H54 (cell line): Measurements from ENCODE around the gene PRAMEF1.
"Not testable (repeated sequence)": the region's sequence is repeated elsewhere in the genome, so short reads cannot be mapped to it uniquely, and the experiment has no call there.

Source experiments
- DNase-seq: peaks from one replicate; pipeline ENCODE4 v3.0.0; 2011; ENCODE audit warnings: low spot score, mixed read lengths; ENCODE audit not compliant: insufficient read length
- FAIRE-seq: peaks from 3 replicates; lab custom pipeline; 2011; peaks lifted over from hg19 to GRCh38; lab: Jason Lieb, UNC
- POLR2A ChIP-seq: IDR thresholded peaks from 2 replicates; pipeline ENCODE4 v1.6.1; 2011; ENCODE audit warnings: low read depth, mild to moderate bottlenecking, low read length

The PRAMEF1 gene

DNA sequence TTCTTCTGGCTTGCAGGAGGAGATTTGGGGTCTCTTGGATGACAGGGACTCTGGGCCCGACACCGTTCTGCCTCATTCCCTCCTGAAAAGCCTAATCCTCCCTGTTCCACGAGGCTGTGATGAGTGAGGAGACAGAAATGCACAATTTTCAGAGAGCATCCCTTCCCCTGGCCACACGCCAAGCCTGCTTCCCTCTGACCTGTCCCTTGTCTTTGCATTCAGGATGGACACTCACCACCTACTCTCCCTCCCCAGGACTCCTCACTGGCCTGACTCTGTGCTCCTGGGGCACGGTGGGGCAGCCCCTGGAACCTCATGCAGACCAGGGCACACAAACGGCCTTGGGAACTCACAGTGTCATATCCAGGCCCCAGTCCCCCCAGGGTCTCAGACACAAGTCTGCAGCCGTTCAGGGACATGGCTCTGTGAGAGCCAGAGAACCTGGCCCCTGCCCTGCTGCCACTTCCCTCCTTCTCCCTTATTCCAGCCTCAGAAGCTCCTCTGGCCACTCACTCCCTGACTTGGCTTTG, 21.2 kb upstream of the PRAMEF1 start:
- no peak for FAIRE-seq
- no peak for DNase-seq
- TF ChIP-seq POLR2A: no peak

DNA sequence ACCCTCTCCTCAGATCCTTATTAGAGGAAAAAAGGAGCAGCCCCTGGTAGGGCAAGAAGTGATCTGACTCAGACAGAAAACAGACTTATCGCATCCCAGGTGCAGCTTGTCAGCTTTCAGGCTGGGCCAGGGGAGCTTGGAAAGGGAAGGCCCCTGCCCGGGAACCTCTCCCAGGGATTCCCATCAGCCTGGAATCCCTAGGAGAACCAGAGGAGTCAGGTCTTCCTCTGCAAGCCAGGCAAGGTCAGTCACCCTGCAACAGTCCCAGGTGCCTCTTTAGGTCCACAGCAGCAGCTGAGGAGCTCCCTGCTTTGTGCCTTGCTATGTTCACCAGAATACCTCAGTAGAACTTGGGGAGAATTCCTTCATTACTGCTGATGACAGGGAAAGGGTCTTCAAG, 20.6 kb upstream of the PRAMEF1 start:
- DNase-seq: no peak
- no peak for TF ChIP-seq POLR2A
- FAIRE-seq: no peak

GRCh38 chr1:12771186-12771585, 20.0 kb upstream of the PRAMEF1 start:
- FAIRE-seq: no peak
- DNase-seq: no peak
- TF ChIP-seq POLR2A: no peak

- DNase-seq (no peak), FAIRE-seq (no peak)
- TF ChIP-seq POLR2A: no peak
Observed at GRCh38 chr1:12772520-12772919, 18.7 kb upstream of the PRAMEF1 start.

GRCh38 chr1:12773438-12773837, 17.8 kb upstream of the PRAMEF1 start, which contains the start of gene PRAMEF12:
PRAMEF12 (plus strand) TSS chr1:12773738; CDS start chr1:12774868, 1,130 bp downstream.
- no peak for FAIRE-seq
- DNase-seq: no peak
- TF ChIP-seq POLR2A: no peak

- no peak for TF ChIP-seq POLR2A
- DNase-seq (no peak), FAIRE-seq (no peak)
Observed at GRCh38 chr1:12774801-12775345, 16.3 kb upstream of the PRAMEF1 start.

DNA sequence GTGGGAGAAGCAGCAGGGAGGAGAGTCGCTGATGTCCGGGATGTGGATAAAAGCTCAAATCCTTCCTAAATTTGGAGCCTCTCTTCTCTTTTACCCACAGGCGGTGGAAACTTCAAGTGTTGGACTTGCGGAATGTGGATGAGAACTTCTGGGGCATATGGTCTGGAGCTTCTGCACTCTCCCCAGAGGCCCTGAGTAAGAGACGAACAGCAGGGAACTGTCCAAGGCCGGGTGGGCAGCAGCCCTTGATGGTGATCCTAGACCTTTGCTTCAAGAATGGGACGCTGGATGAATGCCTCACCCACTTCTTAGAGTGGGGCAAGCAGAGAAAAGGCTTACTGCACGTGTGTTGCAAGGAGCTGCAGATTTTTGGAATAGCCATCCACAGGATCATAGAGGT, 15.8 kb upstream of the PRAMEF1 start:
- no peak for DNase-seq
- no peak for TF ChIP-seq POLR2A
- FAIRE-seq: no peak

- DNase-seq (no peak), FAIRE-seq (no peak)
- TF ChIP-seq POLR2A: no peak
Observed at GRCh38 chr1:12776801-12777557, 14.2 kb upstream of the PRAMEF1 start.

- TF ChIP-seq POLR2A: no peak
- no peak for DNase-seq
- no peak for FAIRE-seq
Observed at GRCh38 chr1:12778061-12778460, 13.1 kb upstream of the PRAMEF1 start.

- DNase-seq (no peak), FAIRE-seq (no peak)
- TF ChIP-seq POLR2A: no peak
Observed at GRCh38 chr1:12778907-12779306, 12.3 kb upstream of the PRAMEF1 start.

GRCh38 chr1:12781488-12781887, 9.7 kb upstream of the PRAMEF1 start:
- DNase-seq, FAIRE-seq: not testable (repeated sequence)

DNA sequence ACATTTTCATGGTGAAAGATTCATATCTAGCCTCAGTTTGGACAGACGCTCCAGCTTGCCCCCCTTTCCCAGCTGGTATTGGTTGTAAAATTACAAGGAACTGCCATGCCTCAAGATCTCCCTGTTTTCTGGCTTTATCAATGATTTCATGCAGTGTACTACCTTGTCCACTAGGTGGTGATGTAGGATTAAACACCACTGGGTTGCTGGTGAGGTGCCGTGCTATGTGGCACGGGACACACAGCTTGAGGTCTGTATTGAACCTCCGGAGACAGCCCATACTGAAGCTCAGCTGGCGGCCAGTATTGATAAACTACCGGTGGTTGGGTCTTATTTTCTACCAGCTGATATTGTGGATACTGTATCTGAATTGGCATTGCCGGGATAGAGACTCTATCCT, 7.4 kb upstream of the PRAMEF1 start:
- FAIRE-seq: peak; percentile 38
- not testable (repeated sequence) for DNase-seq

GRCh38 chr1:12784729-12785128, 6.5 kb upstream of the PRAMEF1 start:
- not testable (repeated sequence) for FAIRE-seq, DNase-seq

DNA sequence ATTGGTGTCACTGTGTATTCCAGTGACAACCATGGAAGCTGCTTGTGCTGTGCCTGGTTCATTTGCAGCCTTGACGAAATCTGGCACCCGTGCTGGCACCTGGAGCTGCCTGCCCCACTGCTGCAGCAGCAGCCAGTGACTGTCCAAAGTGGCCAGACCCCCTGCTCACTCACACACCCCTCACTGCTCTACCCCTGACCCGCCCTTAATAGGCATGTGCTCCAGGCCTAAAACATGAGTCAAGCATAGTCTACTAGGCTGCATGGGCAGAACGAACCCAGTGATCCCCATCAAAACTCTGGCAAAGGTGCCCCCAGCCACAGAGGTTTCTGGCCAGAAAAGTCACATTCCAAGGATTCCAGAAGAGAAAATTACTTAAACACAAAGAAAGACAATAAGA, 7.7 kb downstream of the PRAMEF1 start:
- no peak for TF ChIP-seq POLR2A
- FAIRE-seq (no peak), DNase-seq (no peak)

DNA sequence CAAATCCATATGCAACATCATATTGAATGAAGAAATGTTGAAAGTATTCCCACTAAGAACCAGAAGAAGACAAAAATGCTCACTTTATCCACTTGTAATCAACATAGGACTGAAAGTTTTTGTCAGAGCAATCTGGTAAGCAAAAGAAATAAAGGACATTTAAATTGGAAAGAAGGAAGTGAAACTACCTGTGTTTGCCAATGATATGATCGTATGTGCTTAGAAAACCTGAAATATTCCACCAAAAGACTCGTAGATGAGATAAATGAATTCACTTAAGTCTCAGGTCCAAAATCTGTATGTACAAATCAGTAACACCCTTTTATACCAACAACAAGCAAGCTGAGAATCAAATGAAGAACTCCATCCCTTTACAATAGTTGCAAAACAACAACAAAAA, 8.5 kb downstream of the PRAMEF1 start:
- DNase-seq: no peak
- no peak for TF ChIP-seq POLR2A
- no peak for FAIRE-seq
